PC-3 (cell line): ENCODE results near the gene XPNPEP1. TPM values are rescaled to one million over a fixed set of nuclear protein-coding genes. Genes with fewer than 3 reads are reported as not detected.

ENCODE experiments used
- ATAC-seq: fragments of 200-7000 bp; cut with Tn5 transposase; 2 replicates; pipeline ENCODE4 v1.9.1; 2020; ENCODE audit warnings: mild to moderate bottlenecking, moderate library complexity
- BruUV-seq: library from RNA; stranded (reverse); fragments of 400-500 nt; replicated peaks from 2 replicates; lab custom pipeline; 2021; lab: Mats Ljungman, UMichigan
- CTCF ChIA-PET: fragments of 300-600 bp; sonication (Branson Sonifier 250); formaldehyde crosslinking; loops from one replicate; lab custom pipeline; 2022; ENCODE audit warnings: antibody characterized with exemption; lab: Charles Lee
- POLR2A ChIA-PET: fragments of 300-600 bp; sonication (Branson Sonifier 250); formaldehyde crosslinking; loops from one replicate; lab custom pipeline; 2022; ENCODE audit warnings: antibody characterized with exemption; ENCODE audit not compliant: unreplicated experiment; lab: Charles Lee
- DNase-seq: peaks from one replicate; pipeline ENCODE4 v3.0.0-alpha.2; 2015
- H2AFZ ChIP-seq: fragments of 300-600 bp; sonication (generic); 2 replicates; pipeline ENCODE4 v1.6.0; 2016; ENCODE audit warnings: antibody characterized with exemption, low read length
- H3F3A ChIP-seq: fragments of 300-600 bp; sonication (generic); one replicate; pipeline ENCODE4 v1.6.0; 2017; ENCODE audit warnings: antibody characterized with exemption, low read length, control low read depth, mild to moderate bottlenecking; ENCODE audit not compliant: unreplicated experiment
- H3K27ac ChIP-seq: fragments of 300-600 bp; sonication (generic); 2 replicates; pipeline ENCODE4 v1.5.1; 2016; ENCODE audit warnings: mild to moderate bottlenecking, low read length
- H3K27me3 ChIP-seq: fragments of 300-600 bp; sonication (generic); 2 replicates; pipeline ENCODE4 v1.6.1; 2016; ENCODE audit warnings: low read length, mixed read lengths
- H3K36me3 ChIP-seq: fragments of 300-600 bp; sonication (generic); 2 replicates; pipeline ENCODE4 v1.6.1; 2016; ENCODE audit warnings: low read depth, mixed run types, low read length, mixed read lengths
- H3K4me1 ChIP-seq: fragments of 300-600 bp; sonication (generic); 2 replicates; pipeline ENCODE4 v1.5.1; 2016; ENCODE audit warnings: low read length; ENCODE audit not compliant: insufficient read depth
- H3K4me2 ChIP-seq: fragments of 300-600 bp; sonication (generic); 2 replicates; pipeline ENCODE4 v1.6.0; 2016; ENCODE audit warnings: low read length
- H3K4me3 ChIP-seq: fragments of 300-600 bp; sonication (generic); 2 replicates; pipeline ENCODE4 v1.5.1; 2016; ENCODE audit warnings: mild to moderate bottlenecking, low read length, mixed read lengths
- H3K79me2 ChIP-seq: fragments of 300-600 bp; sonication (generic); 2 replicates; pipeline ENCODE4 v1.6.1; 2017; ENCODE audit warnings: low read length, mixed read lengths
- H3K9ac ChIP-seq: fragments of 300-600 bp; sonication (generic); 2 replicates; pipeline ENCODE4 v1.6.0; 2016; ENCODE audit warnings: mild to moderate bottlenecking, low read length
- H3K9me2 ChIP-seq: fragments of 300-600 bp; sonication (generic); replicated peaks from 2 replicates; pipeline ENCODE4 v1.6.1; 2016; ENCODE audit warnings: mixed run types, low read length, mixed read lengths
- H3K9me3 ChIP-seq: fragments of 300-600 bp; sonication (generic); 2 replicates; pipeline ENCODE4 v1.6.1; 2016; ENCODE audit warnings: low read length, mixed read lengths
- H4K20me1 ChIP-seq: fragments of 300-600 bp; sonication (generic); 2 replicates; pipeline ENCODE4 v1.6.1; 2016; ENCODE audit warnings: low read length, mixed read lengths
- CTCF ChIP-seq: fragments of 300-600 bp; sonication (generic); conservative IDR thresholded peaks from 2 replicates; pipeline ENCODE4 v1.5.1; 2017; ENCODE audit warnings: antibody characterized with exemption, low read depth, mild to moderate bottlenecking, low read length
- EZH2 ChIP-seq: fragments of 300-600 bp; sonication (generic); IDR thresholded peaks from one replicate; pipeline ENCODE4 v1.6.1; 2017; ENCODE audit warnings: antibody characterized with exemption, mild to moderate bottlenecking, low read length; ENCODE audit not compliant: unreplicated experiment
- EZH2phosphoT487 ChIP-seq: fragments of 300-600 bp; sonication (generic); IDR thresholded peaks from 2 replicates; pipeline ENCODE4 v1.6.1; 2018; ENCODE audit warnings: mild to moderate bottlenecking, antibody characterized with exemption, low read length, borderline replicate concordance
- intact Hi-C: fragments of 100-400 bp; cut with micrococcal nuclease; formaldehyde crosslinking; loops from 2 replicates; pipeline ENCODE4 v1.9.0; 2023
- total RNA-seq: library from RNA; depleted of rRNA; stranded (reverse); fragments of >200 nt; gene quantifications from 2 replicates; pipeline ENCODE4 v1.2.3, GENCODE V29; 2014

Gene XPNPEP1
- total RNA-seq, 1 experiment from 2014 or later, result 77.3 TPM

DNA sequence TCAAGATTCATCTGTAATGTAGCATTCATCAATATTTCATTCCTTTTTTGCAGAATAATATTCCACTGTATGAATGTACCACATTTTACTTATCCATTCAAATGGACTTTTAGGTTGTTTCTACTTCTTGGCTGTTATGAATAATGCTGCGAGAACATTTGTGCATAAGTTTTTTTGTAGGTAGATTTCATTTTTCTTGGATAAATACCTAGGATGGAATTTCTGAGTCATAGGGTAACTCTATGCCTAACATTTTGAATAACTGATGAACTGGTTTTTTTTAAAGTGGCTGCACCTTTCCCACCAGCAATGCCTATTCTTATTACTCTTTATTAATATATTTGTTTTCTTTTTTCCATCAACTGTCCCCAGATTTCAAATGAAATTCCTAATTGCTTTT is 9.1 kb upstream of the XPNPEP1 start:
- CTCF ChIA-PET, result no interaction called here
- Histone ChIP-seq H3K9me2 (no peaks in the 10 kb centered on the region), H3K27ac (no peak overlapping the region), H3K4me2 (no peak overlapping the region), H2AFZ (no peak overlapping the region), H3K9me3 (no peaks in the 10 kb centered on the region), H3K9ac (no peak overlapping the region), H3K4me1 (peaks cover 5% of the 10 kb centered on the region), H3K36me3 (no peaks in the 10 kb centered on the region), H3K27me3 (no peaks in the 10 kb centered on the region), H3F3A (no peaks in the 10 kb centered on the region), H4K20me1 (no peaks in the 10 kb centered on the region), H3K4me3 (no peak overlapping the region), H3K79me2 (no peaks in the 10 kb centered on the region)
- ATAC-seq (no peak), DNase-seq (no peak)
- no TSS peak for BruUV-seq
- intact Hi-C loops, result no loop called here
- POLR2A ChIA-PET, result no interaction called here
- TF ChIP-seq EZH2phosphoT487, result no peak
- TF ChIP-seq CTCF, result no peak
- TF ChIP-seq EZH2, result no peak

DNA sequence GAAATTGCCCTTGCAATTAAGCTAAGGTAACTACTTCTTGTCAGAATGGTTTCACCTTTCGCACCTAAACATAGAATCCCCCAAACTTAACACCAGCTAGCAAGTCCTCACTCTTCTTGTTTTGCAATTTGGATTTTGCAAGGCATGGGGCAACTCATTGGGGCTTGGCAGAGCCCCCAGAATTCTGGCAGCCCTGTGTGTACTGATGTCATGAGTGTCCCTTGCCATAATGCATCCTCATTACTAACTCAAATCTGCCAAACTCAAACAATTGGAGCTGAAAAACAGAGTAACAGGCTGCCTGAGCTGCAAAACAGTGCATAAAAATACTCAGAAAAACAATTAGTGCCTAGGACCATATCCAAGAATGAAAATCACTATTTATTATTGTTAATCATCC is 7.9 kb upstream of the XPNPEP1 start:
- POLR2A ChIA-PET, result no interaction called here
- no peaks in the 10 kb centered on the region for H3K9me3 ChIP-seq
- no peaks in the 10 kb centered on the region for H3K36me3 ChIP-seq
- H3K9ac ChIP-seq, result no peak overlapping the region
- no peak overlapping the region for H3K4me2 ChIP-seq
- ATAC-seq, result no peak
- H4K20me1 ChIP-seq, result no peaks in the 10 kb centered on the region
- intact Hi-C loops, result no loop called here
- no peak overlapping the region for H3K27ac ChIP-seq
- no peaks in the 10 kb centered on the region for H3F3A ChIP-seq
- no peak overlapping the region for H2AFZ ChIP-seq
- no peak overlapping the region for H3K4me3 ChIP-seq
- no peaks in the 10 kb centered on the region for H3K79me2 ChIP-seq
- DNase-seq, result no peak
- H3K27me3 ChIP-seq, result no peaks in the 10 kb centered on the region
- peaks cover 5% of the 10 kb centered on the region for H3K4me1 ChIP-seq
- no peaks in the 10 kb centered on the region for H3K9me2 ChIP-seq
- no TSS peak for BruUV-seq
- CTCF ChIA-PET, result no interaction called here
- no peak for TF ChIP-seq EZH2
- no peak for TF ChIP-seq EZH2phosphoT487
- TF ChIP-seq CTCF, result no peak

GRCh38 chr10:109929501-109930219 is 6.3 kb upstream of the XPNPEP1 start:
- no peak overlapping the region for H3K4me2 ChIP-seq
- intact Hi-C loops, result no loop called here
- DNase-seq, result no peak

More at GRCh38 chr10:109929501-109930219, 6.3 kb upstream of the XPNPEP1 start:
- Histone ChIP-seq H3K27me3 (no peaks in the 10 kb centered on the region), H3K27ac (no peak overlapping the region), H3K4me1 (no peaks in the 10 kb centered on the region), H3K36me3 (no peaks in the 10 kb centered on the region), H3K4me3 (no peak overlapping the region), H3K9me2 (no peaks in the 10 kb centered on the region), H3F3A (no peaks in the 10 kb centered on the region), H3K79me2 (no peaks in the 10 kb centered on the region), H3K9ac (no peak overlapping the region), H4K20me1 (no peaks in the 10 kb centered on the region), H3K9me3 (no peaks in the 10 kb centered on the region), H2AFZ (no peak overlapping the region)
- no peak for ATAC-seq
- no TSS peak for BruUV-seq
- TF ChIP-seq CTCF (no peak), EZH2 (no peak), EZH2phosphoT487 (no peak)
- POLR2A ChIA-PET, result no interaction called here
- CTCF ChIA-PET, result no interaction called here
